Activated B cell treated with CpG ODN at 0.5 μM for 24 hours (primary cell): ENCODE results near the gene INPP4B. TPM values are rescaled to one million over a fixed set of nuclear protein-coding genes. Genes with fewer than 3 reads are reported as not detected.

Source experiments
- ATAC-seq: fragments of 200-7000 bp; cut with Tn5 transposase; one replicate; pipeline ENCODE4 v1.10.0; 2021; ENCODE audit warnings: low read depth, mild to moderate bottlenecking, moderate library complexity
- CTCF ChIA-PET: fragments of 350-600 bp; sonication (Branson Sonifier 250); formaldehyde crosslinking; loops from one replicate; lab custom pipeline; 2021; ENCODE audit warnings: antibody characterized with exemption; lab: Charles Lee
- POLR2A ChIA-PET: fragments of 350-600 bp; sonication (Branson Sonifier 250); formaldehyde crosslinking; loops from one replicate; lab custom pipeline; 2021; ENCODE audit warnings: antibody characterized with exemption; lab: Charles Lee
- DNase-seq: peaks from one replicate; pipeline ENCODE4 v3.0.0; 2022
- H3K27ac Mint-ChIP-seq: one replicate; pipeline ENCODE4 v1.8.0; 2020; ENCODE audit warnings: mixed read lengths
- H3K27me3 Mint-ChIP-seq: one replicate; pipeline ENCODE4 v1.8.0; 2021; ENCODE audit warnings: mixed read lengths
- H3K36me3 Mint-ChIP-seq: one replicate; pipeline ENCODE4 v1.8.0; 2021; ENCODE audit warnings: low read depth, mixed read lengths
- H3K4me1 Mint-ChIP-seq: one replicate; pipeline ENCODE4 v1.8.0; 2021; ENCODE audit warnings: mixed read lengths
- H3K4me3 Mint-ChIP-seq: one replicate; pipeline ENCODE4 v1.8.0; 2020; ENCODE audit warnings: mild to moderate bottlenecking, mixed read lengths
- H3K9me3 Mint-ChIP-seq: one replicate; pipeline ENCODE4 v1.8.0; 2020; ENCODE audit warnings: mixed read lengths
- CTCF ChIP-seq: fragments of 200-600 bp; IDR thresholded peaks from one replicate; pipeline ENCODE4 v1.8.0; 2022; ENCODE audit warnings: antibody characterized with exemption, mild to moderate bottlenecking
- intact Hi-C: fragments of 100-400 bp; cut with micrococcal nuclease; formaldehyde crosslinking; loops from one replicate; pipeline ENCODE4 v1.15.1; 2024
- total RNA-seq: library from RNA; stranded (reverse); gene quantifications from 2 replicates; pipeline ENCODE4 v1.2.3, GENCODE V29; 2022

The INPP4B gene
- total RNA-seq, 1 donor from 2014 or later = 0.11 TPM

- Mint-ChIP-seq H3K9me3 (peaks cover 4% of the 10 kb centered on the region), H3K27me3 (no peaks in the 10 kb centered on the region), H3K4me3 (no peak overlapping the region), H3K4me1 (no peaks in the 10 kb centered on the region), H3K36me3 (no peaks in the 10 kb centered on the region), H3K27ac (no peak overlapping the region)
- ChIA-PET CTCF (no interaction called here), POLR2A (no interaction called here)
- intact Hi-C loops = no loop called here
- TF ChIP-seq CTCF = no peak
- ATAC-seq (no peak), DNase-seq (no peak)
Measured at GRCh38 chr4:142881331-142881730, 35.2 kb upstream of the INPP4B start.

DNA sequence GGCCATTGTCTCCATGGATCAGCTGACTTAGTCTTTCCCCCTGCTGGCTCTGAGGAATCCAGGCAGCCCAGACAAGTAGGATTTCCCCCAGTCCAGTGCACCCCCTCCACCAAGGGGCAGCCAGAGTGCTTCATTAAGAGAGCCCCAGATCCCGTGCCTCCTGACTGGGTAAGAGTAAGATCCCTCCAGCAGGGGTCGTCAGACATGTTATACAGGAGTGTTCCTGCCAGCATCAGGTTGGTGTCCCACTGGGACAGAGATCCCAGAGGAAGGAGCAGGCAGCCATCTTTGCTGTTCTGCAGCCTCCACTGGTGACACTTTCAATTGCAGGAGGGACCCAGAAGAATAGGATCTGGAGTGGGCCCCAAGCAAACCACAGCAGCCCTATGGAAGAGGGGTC lies 29.0 kb upstream of the INPP4B start:
- TF ChIP-seq CTCF = no peak
- Mint-ChIP-seq H3K4me1 (no peaks in the 10 kb centered on the region), H3K27me3 (peaks cover 1% of the 10 kb centered on the region), H3K9me3 (peaks cover 9% of the 10 kb centered on the region), H3K36me3 (no peaks in the 10 kb centered on the region), H3K4me3 (no peak overlapping the region), H3K27ac (no peak overlapping the region)
- DNase-seq = no peak
- POLR2A ChIA-PET = no interaction called here
- CTCF ChIA-PET = no interaction called here
- ATAC-seq = no peak
- intact Hi-C loops = no loop called here

DNA sequence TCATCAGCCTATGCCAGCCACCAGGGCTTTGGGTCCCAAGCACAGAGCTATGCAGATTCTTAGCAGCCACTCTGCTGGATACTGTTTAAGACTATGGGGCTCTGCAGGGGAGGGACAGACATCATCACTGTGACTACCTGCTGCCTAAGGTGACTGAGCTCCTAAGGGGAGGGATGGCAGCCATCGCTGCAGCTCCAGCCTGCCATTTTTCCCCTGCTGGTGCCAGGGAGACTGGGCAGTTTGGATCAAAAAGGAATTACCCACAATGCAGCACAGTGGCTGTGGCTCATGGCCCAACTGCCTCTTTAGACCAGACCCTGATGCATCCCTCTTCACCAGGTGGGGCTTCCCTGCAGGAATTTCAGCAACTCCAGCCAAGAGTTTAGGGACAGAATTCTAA lies 28.6 kb upstream of the INPP4B start:
- H3K4me3 Mint-ChIP-seq = no peak overlapping the region
- H3K36me3 Mint-ChIP-seq = no peaks in the 10 kb centered on the region
- intact Hi-C loops = no loop called here
- H3K27me3 Mint-ChIP-seq = peaks cover 1% of the 10 kb centered on the region
- POLR2A ChIA-PET = no interaction called here
- no peak for TF ChIP-seq CTCF
- no peak overlapping the region for H3K27ac Mint-ChIP-seq
- H3K4me1 Mint-ChIP-seq = no peaks in the 10 kb centered on the region
- H3K9me3 Mint-ChIP-seq = peaks cover 9% of the 10 kb centered on the region
- DNase-seq (no peak), ATAC-seq (no peak)
- CTCF ChIA-PET = no interaction called here

DNA sequence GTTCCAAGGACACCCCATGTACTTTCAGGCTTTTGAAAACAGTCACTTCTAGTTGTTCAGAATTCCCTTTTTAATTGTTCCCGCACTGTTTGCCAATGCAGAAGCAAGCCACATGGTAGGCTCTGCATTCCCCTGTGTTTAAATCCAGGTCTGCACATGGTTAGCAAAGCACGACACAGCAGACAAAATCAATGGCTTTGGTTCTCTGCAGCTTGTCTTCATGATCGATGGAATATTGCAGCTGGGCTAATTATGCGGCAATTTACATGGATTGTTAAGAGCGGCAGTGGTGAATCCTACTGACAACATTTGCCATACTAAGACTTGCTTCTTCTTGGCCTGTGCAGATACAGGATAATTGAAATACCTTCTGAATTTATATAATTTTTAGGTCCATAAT lies 20.6 kb upstream of the INPP4B start:
- ChIA-PET CTCF (no interaction called here), POLR2A (no interaction called here)
- no peak overlapping the region for H3K4me3 Mint-ChIP-seq
- H3K9me3 Mint-ChIP-seq = peaks cover 4% of the 10 kb centered on the region
- TF ChIP-seq CTCF = no peak
- intact Hi-C loops = no loop called here
- no peak for DNase-seq
- H3K4me1 Mint-ChIP-seq = no peaks in the 10 kb centered on the region
- no peaks in the 10 kb centered on the region for H3K36me3 Mint-ChIP-seq
- no peaks in the 10 kb centered on the region for H3K27me3 Mint-ChIP-seq
- no peak for ATAC-seq
- no peak overlapping the region for H3K27ac Mint-ChIP-seq

- Mint-ChIP-seq H3K4me3 (no peak overlapping the region), H3K4me1 (no peaks in the 10 kb centered on the region), H3K27ac (no peak overlapping the region), H3K36me3 (no peaks in the 10 kb centered on the region), H3K27me3 (peaks cover 2% of the 10 kb centered on the region), H3K9me3 (no peaks in the 10 kb centered on the region)
- ChIA-PET POLR2A (no interaction called here), CTCF (no interaction called here)
- DNase-seq (no peak), ATAC-seq (no peak)
- no peak for TF ChIP-seq CTCF
- intact Hi-C loops = no loop called here
Measured at GRCh38 chr4:142861351-142861750, 15.2 kb upstream of the INPP4B start.
